ENCODE measurements around the gene G2E3.

DNA sequence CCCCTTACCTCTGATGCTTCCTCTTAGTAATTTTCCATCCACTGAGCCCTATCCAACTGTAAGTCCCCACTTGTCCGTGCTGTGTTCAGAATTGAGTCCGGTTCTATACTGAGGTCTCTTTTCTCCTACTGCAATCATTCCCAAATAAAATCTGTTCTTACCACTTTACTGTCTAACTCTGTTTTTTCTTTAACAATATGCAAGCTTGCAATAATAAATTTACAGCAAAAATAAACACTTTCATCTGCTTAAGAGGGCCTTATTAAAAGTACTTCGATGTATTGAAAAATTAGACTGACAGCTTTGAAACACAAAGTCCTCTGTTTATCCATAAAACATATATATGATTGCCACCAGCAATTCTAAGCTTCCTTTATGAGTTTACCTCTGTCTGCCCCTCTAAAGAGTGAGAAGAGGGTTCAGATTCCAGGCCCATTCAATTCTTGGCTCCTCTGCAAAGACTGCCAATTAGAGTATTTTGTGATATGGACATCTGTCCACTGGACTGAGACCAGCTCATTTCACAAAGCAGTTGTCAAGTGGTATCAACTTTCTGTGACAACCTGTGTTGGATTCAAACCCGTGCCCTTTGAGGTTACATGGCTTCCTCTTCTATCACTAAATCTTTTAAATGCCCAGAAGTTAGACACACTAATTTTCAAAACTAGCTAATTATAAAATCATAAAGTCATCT is 39.9 kb upstream of the G2E3 start:
- TF ChIP-seq, protein P1, sequence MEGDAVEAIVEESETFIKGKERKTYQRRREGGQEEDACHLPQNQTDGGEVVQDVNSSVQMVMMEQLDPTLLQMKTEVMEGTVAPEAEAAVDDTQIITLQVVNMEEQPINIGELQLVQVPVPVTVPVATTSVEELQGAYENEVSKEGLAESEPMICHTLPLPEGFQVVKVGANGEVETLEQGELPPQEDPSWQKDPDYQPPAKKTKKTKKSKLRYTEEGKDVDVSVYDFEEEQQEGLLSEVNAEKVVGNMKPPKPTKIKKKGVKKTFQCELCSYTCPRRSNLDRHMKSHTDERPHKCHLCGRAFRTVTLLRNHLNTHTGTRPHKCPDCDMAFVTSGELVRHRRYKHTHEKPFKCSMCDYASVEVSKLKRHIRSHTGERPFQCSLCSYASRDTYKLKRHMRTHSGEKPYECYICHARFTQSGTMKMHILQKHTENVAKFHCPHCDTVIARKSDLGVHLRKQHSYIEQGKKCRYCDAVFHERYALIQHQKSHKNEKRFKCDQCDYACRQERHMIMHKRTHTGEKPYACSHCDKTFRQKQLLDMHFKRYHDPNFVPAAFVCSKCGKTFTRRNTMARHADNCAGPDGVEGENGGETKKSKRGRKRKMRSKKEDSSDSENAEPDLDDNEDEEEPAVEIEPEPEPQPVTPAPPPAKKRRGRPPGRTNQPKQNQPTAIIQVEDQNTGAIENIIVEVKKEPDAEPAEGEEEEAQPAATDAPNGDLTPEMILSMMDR (IDR thresholded peaks at IDR 0.05): no peak
- no peak for TF ChIP-seq POLR2A (IDR thresholded peaks at IDR 0.05)
